GM20000 (cell line): ENCODE measurements around the gene NELFA.

Source experiments
- DNase-seq: peaks from one replicate; pipeline ENCODE4 v3.0.0; 2012; ENCODE audit warnings: low spot score
- TF ChIP-seq, protein P1 (sequence below): IDR thresholded peaks from 2 replicates; pipeline ENCODE4 v1.5.1; 2012; ENCODE audit warnings: mild to moderate bottlenecking, control low read depth; ENCODE audit errors: extremely low read depth, missing control alignments

Gene NELFA

GRCh38 chr4:1952719-1953118, 56.1 kb downstream of the NELFA start:
- TF ChIP-seq, protein P1, sequence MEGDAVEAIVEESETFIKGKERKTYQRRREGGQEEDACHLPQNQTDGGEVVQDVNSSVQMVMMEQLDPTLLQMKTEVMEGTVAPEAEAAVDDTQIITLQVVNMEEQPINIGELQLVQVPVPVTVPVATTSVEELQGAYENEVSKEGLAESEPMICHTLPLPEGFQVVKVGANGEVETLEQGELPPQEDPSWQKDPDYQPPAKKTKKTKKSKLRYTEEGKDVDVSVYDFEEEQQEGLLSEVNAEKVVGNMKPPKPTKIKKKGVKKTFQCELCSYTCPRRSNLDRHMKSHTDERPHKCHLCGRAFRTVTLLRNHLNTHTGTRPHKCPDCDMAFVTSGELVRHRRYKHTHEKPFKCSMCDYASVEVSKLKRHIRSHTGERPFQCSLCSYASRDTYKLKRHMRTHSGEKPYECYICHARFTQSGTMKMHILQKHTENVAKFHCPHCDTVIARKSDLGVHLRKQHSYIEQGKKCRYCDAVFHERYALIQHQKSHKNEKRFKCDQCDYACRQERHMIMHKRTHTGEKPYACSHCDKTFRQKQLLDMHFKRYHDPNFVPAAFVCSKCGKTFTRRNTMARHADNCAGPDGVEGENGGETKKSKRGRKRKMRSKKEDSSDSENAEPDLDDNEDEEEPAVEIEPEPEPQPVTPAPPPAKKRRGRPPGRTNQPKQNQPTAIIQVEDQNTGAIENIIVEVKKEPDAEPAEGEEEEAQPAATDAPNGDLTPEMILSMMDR = no peak
- DNase-seq = no peak

GRCh38 chr4:1952058-1952700, 56.6 kb downstream of the NELFA start:
- TF ChIP-seq, protein P1 = no peak

GRCh38 chr4:1950369-1950768, 58.4 kb downstream of the NELFA start:
- TF ChIP-seq, protein P1 = no peak
- DNase-seq = no peak

More at GRCh38 chr4:1952058-1952700, 56.6 kb downstream of the NELFA start:
- no peak for DNase-seq

GRCh38 chr4:1948892-1949436, 59.8 kb downstream of the NELFA start:
- no peak for DNase-seq
- TF ChIP-seq, protein P1 = no peak

- DNase-seq = no peak
- TF ChIP-seq, protein P1 = no peak
Observed at GRCh38 chr4:1948232-1948631, 60.5 kb downstream of the NELFA start.

DNA sequence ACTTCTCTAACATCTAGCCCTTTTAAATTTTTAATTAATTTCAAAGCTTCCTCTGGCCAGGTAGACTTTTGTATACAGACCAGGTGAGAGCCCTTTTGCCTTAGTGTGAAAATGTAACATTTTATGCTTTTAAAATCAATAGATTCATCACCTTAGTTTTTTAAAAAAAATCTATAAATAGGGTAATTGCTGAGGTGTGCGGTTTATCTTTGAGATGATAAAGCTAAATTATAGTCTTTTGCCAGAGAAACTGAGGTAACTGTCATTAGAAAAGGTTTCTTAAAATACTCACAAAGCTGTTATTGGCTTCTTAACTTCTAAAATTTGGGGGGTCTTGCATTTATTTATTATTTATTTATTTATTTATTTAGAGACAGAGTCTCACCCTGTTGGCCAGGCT, 62.9 kb downstream of the NELFA start:
- TF ChIP-seq, protein P1 = no peak
- DNase-seq = no peak

- TF ChIP-seq, protein P1 = no peak
- DNase-seq = no peak
Observed at GRCh38 chr4:1945124-1945895, 63.5 kb downstream of the NELFA start.
